Measurements from ENCODE around the gene ABCA3.

- TF ChIP-seq POLR2A (IDR thresholded peaks at IDR 0.05) (no peak), CTCF (IDR thresholded peaks at IDR 0.05) (no peak)
Observed at GRCh38 chr16:2229632-2230250, 110.8 kb downstream of the ABCA3 start.
